ENCODE measurements around the gene CAMK2A. TPM values are rescaled to one million over a fixed set of nuclear protein-coding genes. Genes with fewer than 3 reads are reported as not detected.

Gene CAMK2A
- total RNA-seq, 4 donors from 2014 or later = 1.2 TPM; not detected in 3

DNA sequence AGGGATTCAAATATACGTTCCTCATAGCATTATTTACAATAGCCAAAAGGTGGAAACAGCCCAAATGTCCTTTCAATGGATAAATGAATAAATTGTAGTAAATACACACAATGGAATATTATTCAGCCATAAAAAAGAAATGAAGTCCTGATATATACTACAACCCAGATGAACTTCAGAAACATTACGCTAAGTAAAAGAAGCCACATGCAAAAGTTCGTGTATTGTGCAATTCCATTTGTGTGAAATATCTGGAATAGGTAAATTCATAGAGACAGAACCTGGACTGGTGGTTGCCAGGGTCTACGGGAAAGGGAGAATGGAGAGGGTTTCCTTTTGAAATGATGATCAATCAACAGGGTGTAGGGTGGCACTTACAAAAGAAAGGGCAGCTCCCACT, 25.7 kb upstream of the CAMK2A start:
- Histone ChIP-seq H3K9me3 (no peaks in the 10 kb centered on the region), H3K36me3 (no peaks in the 10 kb centered on the region), H3K4me3 (no peak overlapping the region), H3K27me3 (no peaks in the 10 kb centered on the region), H3K27ac (no peak overlapping the region), H3K4me1 (no peaks in the 10 kb centered on the region)
- DNase-seq = no peak
- TF ChIP-seq, protein P1, sequence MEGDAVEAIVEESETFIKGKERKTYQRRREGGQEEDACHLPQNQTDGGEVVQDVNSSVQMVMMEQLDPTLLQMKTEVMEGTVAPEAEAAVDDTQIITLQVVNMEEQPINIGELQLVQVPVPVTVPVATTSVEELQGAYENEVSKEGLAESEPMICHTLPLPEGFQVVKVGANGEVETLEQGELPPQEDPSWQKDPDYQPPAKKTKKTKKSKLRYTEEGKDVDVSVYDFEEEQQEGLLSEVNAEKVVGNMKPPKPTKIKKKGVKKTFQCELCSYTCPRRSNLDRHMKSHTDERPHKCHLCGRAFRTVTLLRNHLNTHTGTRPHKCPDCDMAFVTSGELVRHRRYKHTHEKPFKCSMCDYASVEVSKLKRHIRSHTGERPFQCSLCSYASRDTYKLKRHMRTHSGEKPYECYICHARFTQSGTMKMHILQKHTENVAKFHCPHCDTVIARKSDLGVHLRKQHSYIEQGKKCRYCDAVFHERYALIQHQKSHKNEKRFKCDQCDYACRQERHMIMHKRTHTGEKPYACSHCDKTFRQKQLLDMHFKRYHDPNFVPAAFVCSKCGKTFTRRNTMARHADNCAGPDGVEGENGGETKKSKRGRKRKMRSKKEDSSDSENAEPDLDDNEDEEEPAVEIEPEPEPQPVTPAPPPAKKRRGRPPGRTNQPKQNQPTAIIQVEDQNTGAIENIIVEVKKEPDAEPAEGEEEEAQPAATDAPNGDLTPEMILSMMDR (IDR thresholded peaks at IDR 0.05) = no peak
- TF ChIP-seq POLR2A (IDR thresholded peaks at IDR 0.05) = no peak

DNA sequence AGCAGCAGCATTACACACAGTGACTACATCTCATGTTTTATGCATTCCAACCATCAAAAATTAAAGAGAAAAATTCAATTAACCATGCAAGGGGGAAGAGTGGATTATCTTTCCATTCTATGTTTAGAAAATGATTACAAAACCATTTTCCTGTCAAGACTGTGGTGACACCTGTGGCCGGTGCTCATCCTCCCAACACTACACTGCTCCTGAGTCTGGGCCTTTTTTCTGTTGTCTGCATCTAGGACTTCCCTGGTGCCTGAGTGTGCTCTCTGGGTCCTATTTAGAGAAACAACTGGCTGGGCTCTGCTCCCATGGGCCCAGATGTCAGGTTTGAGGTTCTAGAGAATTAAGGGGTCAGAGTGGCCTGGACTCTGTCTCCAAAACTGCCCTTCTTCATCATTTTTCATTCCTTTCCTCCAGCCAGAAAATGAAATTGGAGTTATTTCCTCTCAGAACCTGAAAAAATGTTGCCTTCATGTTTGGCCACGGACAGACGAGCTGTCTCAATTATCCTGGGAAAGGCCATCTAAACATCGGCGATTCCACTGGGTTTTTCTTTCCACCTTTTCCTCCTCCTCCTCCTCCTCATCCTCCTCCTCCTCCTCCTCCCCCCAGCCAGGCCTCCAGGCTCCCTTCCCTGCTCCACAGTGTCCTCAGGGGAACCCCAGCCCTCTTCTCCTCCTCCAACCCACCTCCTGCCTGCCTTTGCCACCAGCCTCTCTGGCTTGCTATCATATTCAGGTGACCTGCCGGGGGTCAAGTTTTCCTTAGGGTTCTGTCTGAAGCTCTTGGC, 24.5 kb upstream of the CAMK2A start:
- Histone ChIP-seq H3K27me3 (no peaks in the 10 kb centered on the region), H3K4me1 (no peaks in the 10 kb centered on the region), H3K36me3 (no peaks in the 10 kb centered on the region), H3K9me3 (no peaks in the 10 kb centered on the region), H3K27ac (no peak overlapping the region), H3K4me3 (no peak overlapping the region)
- TF ChIP-seq, protein P1 (IDR thresholded peaks at IDR 0.05) = no peak
- no peak for TF ChIP-seq POLR2A (IDR thresholded peaks at IDR 0.05)
- DNase-seq = no peak

DNA sequence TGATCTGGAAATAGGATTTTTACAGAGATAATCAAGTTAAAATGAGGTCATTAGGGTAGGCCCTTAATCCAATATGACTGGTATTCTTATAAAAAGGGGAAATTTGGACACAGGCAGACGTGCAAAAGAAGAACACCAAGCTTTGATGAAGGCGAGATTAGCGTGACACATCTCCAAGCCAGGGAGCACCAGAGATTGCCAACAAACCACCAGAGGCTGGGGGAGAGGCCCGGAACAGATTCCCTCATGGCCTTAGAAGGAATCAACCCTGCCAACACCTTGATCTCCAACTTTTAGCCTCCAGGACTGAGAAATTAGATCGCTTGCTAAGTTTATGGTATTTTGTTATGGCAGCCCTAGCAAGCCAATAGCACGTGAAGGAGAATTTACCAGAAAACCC, 23.9 kb upstream of the CAMK2A start:
- Histone ChIP-seq H3K4me3 (no peak overlapping the region), H3K27me3 (no peaks in the 10 kb centered on the region), H3K9me3 (no peaks in the 10 kb centered on the region), H3K4me1 (no peaks in the 10 kb centered on the region), H3K27ac (no peak overlapping the region), H3K36me3 (no peaks in the 10 kb centered on the region)
- TF ChIP-seq, protein P1 (IDR thresholded peaks at IDR 0.05) = no peak
- no peak for TF ChIP-seq POLR2A (IDR thresholded peaks at IDR 0.05)
- no peak for DNase-seq

DNA sequence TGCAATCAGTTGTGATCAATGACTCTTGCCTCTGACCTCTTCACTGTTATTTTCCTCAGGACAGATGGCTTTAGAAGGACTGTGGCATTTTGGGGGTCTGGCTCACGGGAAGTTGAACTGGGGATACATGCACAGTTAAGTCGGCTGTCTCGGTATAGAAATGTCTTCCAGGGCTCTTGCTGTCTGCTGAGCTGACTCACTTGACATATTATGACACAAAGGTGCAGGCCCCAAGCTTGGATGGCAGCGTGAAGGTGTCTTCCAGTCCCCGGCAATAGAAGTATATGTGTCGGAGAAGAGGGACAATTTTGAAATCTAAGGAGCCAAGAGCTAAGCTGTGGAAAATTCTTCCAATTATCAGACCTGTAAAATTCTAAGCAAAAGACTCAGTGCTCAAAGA, 22.9 kb upstream of the CAMK2A start:
- Histone ChIP-seq H3K27me3 (no peaks in the 10 kb centered on the region), H3K27ac (no peak overlapping the region), H3K36me3 (no peaks in the 10 kb centered on the region), H3K4me1 (no peaks in the 10 kb centered on the region), H3K4me3 (no peak overlapping the region), H3K9me3 (no peaks in the 10 kb centered on the region)
- TF ChIP-seq, protein P1 (IDR thresholded peaks at IDR 0.05) = no peak
- TF ChIP-seq POLR2A (IDR thresholded peaks at IDR 0.05) = no peak
- no peak for DNase-seq

DNA sequence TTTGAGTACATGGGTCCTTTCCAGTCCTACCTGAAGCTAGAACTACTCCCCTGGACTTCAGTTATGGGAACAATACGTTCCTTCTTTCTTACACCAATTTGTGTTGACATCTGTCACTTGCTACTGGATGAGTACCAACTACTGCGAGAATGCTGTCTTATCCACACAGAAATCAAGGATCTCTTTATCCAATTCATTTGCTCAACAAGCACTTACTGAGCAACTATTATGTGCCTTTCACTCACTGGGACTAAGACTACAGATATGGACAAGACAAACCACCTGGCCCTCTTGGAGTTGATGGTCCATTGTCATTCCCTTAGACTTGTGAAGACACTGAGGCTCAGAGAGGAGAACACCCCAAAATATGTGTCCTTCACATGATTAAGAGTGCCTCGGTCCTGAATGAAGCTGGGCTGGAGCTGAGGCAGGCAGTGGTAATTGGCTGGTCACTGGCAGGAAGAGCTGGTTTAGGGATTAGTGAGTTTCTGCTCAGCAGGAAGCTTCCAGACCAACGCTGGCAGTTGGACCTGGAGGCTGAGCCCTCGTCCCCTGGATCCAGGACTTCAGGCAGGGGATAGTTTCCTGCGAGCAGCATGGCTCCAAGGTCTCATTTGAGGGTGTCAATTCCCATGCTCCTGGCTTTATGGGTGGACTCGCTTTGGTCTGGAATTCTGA, 21.6 kb upstream of the CAMK2A start:
- TF ChIP-seq POLR2A (IDR thresholded peaks at IDR 0.05) = no peak
- TF ChIP-seq, protein P1 (IDR thresholded peaks at IDR 0.05) = no peak
- no peak overlapping the region for H3K4me3 ChIP-seq
- H3K4me1 ChIP-seq = no peaks in the 10 kb centered on the region
- no peak overlapping the region for H3K27ac ChIP-seq
- DNase-seq = no peak
- H3K9me3 ChIP-seq = no peaks in the 10 kb centered on the region
- no peaks in the 10 kb centered on the region for H3K27me3 ChIP-seq
- H3K36me3 ChIP-seq = no peaks in the 10 kb centered on the region

Data from Peyer's patch (tissue), 4 donors.